ENCODE results near the gene PCNA.
"Not testable (repeated sequence)": the region's sequence is repeated elsewhere in the genome, so short reads cannot be mapped to it uniquely, and the experiment has no call there.

Gene PCNA

DNA sequence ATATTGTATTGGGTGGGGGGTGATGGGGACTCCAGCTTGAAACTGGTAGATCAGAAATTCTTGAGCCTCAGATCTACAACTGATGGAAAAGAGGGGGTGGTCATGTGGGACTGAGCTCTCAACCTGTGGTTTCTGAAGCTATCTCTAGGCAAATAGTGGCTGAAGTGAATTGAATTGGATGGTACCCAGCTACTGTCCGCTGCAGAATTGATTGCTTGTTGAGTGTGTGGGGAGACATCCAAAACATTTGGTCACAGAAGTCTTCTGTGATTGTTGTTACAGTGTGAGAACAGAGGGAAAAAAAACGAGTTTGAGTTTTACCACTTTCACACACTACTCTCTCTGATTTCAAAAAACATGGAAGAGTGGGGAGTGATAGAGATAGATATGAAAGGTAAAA is 21.9 kb upstream of the PCNA start:
- no peak for ATAC-seq
- DNase-seq, result no peak

DNA sequence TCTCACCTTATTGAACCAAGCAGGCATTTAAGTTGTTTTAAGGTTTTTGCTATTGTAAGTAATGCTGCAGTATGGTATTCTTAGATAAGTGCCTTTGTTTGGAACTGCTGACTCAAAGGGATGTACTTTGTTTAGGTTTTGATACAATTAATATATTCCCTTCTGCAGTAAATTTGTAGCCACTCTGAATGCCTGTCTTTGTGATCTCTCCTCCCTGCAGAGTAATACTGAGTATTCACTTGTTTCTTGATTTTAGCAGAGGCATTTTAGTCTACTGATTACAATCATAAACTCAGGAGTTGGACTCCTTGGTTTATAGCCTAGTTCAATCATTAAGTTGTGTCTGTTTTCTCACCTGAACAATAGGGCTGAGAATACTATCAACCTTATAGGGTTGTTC is 20.4 kb upstream of the PCNA start:
- DNase-seq (no peak), ATAC-seq (no peak)

DNA sequence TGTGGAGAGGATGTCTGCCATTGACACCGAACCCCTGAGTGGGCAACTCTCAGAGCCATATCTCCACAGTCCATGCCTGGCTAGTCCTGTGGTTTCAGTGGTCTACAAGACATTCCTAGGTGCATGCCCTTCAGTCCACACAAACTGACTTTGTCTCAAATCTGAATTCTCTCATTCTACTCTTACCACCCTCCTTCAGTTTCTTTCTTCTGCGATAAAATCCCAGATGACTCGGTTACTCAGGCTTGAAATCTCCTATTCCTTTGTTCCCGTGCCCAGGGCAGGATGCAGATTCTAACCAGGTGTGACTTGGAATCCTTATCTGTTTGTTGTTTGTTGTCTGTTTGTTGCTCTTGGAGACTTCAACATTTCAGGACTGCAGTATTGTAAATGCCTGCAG is 16.3 kb upstream of the PCNA start:
- DNase-seq (no peak), ATAC-seq (no peak)

DNA sequence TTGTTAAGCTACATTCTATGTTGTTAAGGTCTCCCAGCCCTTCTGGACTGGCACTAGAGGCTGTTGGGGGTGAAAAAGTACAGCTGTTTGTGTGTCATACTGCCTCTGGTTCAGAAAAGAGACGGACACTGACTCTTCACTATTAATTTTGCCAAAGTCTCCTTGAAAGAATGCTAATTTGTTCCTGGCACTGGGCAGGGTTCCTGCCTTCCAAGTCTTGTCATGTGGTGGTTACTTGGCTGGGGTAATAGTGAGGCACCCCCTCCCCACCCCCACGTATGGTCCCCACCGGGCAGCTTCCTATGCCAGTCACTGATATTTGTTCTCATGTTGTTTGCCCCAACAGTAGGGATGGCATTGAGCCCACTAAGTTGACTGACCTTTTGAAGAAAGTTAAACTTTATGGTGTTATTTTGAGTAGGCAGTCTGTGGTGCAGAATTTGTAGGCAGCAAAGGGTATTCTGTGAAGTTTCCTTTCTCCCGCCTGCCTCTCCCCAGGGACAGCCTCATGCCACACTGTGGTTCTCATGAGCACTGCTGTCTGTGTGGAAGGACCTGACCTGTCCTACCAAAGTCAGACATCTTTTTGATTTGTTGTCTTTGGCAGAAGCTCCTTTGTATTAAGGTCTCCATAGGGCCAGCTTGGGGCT is 15.7 kb upstream of the PCNA start:
- ATAC-seq (peak; percentile 40), DNase-seq (no peak)

DNA sequence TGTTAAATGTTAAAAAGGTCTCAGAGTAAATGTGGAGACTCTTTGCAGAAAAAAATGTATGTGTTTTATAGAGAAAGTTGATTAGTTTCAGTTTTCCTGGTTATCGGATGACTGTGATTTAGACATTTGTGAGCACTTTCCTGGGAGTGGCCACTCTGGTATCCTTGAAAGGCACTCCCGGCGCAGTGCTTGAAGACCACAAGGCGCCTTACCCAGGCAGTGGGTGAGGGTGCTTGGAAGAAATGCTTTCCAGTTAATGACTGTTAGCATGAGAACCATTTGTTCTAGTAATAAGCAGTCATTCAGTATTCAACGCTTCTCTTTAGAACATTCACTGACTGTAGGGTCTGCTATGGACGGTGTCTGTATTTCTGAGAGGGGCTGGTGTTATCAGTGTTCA is 14.2 kb upstream of the PCNA start:
- DNase-seq (no peak), ATAC-seq (no peak)

DNA sequence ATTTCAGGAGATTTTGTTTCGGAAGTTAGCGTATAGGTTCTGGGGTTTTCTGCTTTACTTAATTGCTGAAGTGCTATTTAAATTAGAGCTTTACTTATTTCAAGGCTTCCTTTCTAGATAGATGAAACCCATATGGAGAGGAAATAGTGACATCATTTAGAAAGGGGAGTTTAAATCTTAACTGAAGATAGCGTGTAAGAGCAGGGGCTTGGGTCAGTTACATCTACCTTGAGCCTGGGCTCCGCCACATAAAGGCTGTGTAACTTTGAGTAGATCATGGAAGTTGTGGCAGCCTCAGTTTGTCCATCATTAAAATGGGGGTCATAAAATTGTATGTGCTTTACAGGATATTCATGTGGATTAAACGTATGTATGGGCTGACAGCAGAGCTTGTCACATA is 11.7 kb upstream of the PCNA start:
- no peak for DNase-seq
- no peak for ATAC-seq

DNA sequence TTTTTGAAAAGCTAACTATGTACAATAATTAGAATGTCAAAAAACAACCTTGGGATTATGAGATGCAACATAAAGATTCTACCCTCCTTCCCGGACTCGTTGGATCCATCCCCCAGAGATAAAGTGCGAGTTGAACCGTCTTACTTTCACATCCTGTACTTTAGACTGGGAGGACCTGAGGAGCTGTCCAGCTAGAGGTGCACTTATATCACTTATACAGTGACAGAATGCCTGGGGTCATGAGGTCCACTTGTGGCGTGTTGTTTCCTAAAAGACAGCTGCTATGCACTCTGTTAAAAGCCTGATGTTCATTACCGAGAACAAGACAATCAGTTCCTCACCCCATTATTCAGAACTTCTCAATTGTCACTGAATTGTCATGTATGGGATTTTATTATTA is 9.1 kb upstream of the PCNA start:
- ATAC-seq (no peak), DNase-seq (no peak)

DNA sequence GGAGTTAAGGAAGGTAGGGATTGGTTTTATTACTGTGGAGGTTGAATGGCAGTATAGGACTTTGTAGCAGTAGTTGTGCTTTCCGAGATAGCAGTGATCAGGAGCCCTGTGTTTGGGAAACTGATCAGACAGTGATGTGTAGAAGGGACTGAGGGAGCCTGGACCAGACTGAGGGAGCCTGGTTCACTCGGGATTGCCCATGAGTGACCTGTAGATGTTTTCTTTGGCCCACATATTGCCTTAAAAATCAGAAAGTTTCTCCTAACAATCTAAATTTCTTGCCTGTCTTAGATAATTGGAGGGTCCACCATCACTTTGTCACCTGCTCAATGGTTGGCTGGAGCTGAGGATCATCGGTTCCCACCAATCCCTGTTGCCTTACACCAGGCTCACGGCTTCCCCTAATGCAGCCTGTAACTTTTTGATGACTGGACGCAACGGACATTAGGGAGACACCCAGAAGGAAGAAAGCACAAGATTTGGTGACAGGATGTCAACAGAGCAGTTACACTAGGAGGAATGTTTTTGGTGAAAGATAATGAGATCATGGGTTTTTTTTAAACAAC is 8.2 kb upstream of the PCNA start:
- no peak for DNase-seq
- no peak for ATAC-seq

DNA sequence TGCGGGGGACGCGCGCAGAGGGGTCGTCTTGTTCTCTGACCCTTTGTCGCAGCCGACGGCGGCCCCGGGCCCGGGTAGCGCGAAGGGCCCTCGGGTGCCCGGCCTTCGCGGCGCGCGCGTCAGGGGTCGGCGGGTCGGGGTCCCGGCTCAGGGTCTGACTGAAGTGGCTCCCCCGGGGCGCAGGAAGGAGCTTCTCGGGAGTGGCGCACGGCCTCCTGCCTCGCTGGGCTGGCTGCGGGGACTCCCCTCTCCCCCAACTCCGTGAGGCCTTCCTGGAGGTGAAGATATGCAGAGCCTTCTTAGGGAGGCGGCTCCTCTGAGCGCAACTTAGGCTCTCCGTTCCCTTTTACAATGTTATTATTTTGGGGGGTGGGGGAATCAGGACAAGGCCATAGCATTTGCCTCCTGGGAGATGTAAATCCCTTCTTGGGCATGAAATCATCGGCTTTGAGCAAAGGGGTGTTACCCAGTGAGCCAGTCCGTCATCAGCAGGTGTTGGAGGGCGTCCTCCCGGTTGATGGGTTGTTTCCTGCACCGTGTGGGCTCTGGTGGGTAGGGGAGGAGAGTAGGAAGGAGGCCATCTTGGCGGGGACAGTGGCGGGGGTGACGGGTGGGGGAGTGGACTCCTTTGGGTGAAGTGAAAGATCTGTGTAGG is 7.6 kb upstream of the PCNA start:
- DNase-seq (peak; percentile 75), ATAC-seq (peak; percentile 62)

DNA sequence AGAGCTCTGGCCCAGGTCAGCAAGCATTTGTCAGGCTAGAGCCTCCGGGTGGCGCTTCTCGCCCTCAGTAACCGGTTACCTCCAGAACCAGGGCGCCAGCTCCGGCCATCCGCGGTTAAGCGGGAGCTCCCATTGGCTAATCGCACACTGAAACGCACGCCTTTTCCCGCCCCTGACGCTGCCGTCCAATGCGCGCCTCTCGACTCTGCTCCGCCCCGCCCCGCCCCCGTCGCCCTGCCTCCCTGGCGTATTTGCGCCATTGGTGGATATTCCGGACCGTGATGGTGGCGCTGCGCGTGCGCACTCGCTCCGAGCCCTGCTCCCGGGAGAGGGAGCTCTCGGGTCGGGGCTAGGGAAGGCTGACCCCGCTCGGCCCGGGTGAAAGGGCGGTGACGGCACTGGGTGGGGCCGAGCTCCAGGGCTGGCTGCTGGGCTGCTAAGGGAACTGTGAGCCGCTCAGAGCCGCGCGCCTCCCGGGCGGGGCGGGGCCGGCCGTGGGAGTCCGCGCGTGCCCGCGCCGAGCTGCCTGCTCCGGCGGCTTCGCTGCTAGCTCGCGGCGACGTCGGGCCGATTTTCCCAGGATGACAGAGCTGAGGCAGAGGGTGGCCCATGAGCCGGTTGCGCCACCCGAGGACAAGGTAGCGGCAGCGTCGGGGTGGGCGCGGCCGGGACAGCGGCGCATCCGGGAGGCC is 6.9 kb upstream of the PCNA start, which contains the start of gene CDS2:
CDS2 (plus strand) TSS at position 497 of the 692 bp plus-strand sequence; CDS start at position 582, 85 bp downstream.
- peak; percentile 96 for ATAC-seq
- DNase-seq, result peak; percentile 100

DNA sequence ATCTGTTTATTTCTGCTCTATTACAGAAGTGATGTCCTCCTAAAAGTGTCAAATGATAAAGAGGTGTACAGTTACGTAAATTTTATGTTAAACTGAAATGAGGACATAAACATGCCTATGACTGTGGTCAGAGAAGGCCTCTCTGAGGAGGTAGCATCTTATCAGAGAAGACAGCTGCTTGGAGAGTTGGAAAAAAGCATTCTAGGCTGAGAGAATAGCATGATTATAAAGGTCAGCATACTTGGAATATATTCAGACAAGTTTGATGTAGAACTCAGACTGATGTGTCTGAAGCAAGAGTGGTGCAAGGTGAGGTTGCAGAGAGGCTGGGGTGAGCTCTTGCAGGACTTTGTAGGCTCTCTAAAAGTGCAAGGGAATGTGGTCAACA is 3.1 kb upstream of the PCNA start:
- ATAC-seq (no peak), DNase-seq (no peak)

DNA sequence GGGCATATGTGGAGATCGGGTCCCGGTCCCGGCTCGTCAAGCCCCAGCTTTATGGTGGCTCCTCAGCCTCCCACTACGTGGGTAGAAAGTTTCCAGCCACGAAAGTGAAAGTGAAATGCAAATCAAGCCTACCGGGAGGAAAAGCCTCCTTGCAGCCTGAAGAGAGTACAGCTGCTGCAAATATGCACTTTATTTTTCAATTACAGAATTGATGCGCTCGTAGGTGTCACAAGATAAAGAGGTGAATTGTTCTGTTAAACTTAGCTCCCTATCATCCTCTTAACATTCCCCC is 373 bp upstream of the PCNA start:
- ATAC-seq (no peak), DNase-seq (no peak)

DNA sequence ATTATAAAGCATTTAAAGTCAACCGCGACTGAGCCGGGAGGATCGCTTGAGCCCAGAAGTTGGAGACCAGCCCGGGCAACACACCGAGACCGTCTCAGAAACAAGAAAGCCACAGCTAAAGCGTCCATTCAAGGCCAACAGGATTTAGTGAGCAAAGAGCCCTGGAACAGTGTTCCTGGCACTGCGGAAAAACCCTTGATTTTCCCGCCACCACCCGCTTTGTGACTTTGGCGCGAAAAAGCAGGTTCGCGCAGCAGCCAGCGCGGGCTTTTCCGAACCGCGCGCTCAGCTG is 669 bp downstream of the PCNA start:
- ATAC-seq (no peak), DNase-seq (no peak)

DNA sequence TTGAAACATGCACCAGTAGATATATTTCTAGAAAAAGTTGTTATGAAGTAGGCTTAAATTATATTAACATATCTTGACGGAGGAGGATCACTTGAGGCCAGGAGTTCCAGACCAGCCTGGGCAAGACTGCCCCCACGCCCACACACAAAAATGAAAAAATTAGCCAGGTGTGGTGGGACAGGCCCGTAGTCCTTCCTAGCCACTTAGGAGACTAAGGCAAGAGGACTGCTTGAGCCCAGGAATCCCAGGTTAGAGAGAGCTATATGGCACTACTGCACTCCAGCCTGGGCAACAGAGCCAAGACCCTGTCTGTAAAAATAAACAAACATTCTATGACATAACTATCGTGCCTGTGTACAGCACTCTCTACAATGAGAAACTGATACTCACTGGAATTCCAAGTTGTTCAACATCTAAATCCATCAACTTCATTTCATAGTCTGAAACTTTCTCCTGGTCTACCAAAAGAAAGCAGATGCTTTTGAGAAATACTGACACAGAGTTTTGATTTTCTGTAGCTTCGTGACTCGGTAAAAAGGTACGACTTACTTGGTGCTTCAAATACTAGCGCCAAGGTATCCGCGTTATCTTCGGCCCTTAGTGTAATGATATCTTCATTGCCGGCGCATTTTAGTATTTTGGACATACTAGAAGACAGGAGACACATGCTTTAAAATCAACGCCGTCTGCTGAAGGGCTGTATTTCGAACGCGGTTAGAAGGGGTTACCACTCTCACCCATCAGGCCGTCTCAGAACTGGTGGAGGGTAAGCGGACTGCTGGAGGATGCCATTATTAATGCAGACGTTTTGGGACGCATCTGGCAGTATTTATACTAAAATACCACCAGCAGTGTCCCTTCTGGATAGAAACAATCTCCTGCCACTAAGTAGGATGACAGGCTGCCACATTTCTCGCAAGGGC is 1.3 kb downstream of the PCNA start:
- ATAC-seq (no peak), DNase-seq (peak; percentile 19)

DNA sequence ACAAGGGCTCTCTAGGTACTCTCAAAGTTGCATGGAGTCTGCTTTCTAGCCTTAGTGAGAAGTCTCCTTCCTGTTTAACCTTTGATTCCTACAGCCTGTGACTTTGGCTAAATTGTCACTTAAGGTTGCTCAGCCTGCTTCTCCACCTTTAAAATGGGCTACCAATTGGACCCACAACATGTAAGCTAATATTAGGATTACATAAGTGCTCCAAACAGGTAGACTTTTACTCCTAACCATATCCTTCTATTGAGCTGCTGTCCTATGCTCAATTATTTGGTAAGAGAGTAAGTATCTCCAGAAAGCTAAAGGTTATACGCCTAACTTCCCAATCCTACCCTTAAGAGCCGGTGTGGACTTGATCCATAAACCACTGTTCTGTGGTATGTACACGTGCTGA is 2.9 kb downstream of the PCNA start:
- ATAC-seq (no peak), DNase-seq (no peak)

DNA sequence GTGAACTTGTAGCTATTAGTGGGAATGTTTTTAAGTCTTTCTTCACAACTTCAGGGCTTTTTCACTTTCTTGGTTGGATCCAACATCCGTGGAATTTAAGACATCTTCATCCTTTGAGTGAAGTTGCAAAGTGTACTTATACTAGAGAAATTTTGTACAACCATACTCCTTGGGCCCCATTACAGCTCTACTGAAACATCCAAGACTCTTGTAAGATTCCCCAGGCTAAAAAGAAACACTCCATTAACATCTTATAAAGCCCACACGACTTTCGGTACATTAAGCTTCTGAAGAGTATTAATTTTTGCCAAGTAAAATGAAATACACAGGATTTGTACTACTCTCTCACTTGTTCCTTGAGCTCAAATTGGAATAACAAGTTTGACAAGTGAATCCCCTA is 5.4 kb downstream of the PCNA start:
- no peak for DNase-seq
- ATAC-seq, result no peak

DNA sequence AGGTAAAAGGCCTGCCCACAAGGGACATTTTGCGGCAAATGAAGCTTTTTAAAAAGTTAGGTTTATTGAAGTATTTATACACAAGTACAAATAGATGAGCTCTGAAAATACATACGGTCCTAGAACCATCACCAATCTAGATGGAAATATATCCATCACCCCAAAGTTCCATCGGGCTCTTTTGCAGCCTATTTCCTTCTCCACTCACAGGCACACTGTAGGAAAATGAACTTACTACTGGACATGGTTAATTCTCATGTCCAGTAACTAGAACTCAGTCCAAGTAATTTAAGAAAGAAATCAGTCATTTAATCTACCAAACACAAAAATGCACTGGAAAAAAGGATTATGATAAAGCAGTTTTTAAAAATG is 6.2 kb downstream of the PCNA start:
- DNase-seq (no peak), ATAC-seq (no peak)

DNA sequence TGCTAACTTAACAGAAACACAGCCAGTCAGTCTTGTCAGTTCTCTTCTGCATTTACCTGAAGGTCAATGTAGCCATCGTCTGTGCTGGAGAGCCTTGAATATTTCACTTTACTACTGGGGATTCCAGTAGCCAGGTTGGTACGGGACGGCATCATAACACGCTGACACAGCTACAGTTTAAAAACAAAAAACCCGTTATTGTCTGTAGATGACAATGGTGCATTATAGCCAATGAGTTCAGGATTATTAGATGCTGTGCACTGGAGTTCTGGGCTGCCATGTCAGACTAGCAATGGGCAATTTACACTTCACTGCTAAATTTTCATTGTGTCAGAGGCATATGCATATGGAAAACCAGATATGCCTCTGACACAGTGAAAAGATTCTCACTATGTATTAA is 10.5 kb downstream of the PCNA start:
- no peak for ATAC-seq
- DNase-seq, result no peak

DNA sequence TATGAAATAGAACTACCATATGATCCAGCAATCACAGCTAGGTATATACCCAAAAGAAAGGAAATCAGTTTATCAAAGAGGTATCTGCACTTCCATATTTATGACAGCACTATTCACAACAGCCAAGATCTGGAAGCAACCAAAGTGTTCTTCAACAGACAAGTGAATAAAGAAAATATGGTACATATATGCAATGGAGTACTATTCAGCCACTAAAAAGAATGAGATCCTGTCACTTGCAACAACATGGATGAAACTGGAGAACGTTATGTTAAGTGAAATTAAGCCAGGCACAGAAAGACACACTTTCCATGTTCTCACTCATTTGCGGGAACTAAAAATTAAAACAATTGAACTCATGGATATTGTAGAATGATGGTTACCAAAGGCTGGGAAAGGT is 15.3 kb downstream of the PCNA start:
- no peak for ATAC-seq
- no peak for DNase-seq

DNA sequence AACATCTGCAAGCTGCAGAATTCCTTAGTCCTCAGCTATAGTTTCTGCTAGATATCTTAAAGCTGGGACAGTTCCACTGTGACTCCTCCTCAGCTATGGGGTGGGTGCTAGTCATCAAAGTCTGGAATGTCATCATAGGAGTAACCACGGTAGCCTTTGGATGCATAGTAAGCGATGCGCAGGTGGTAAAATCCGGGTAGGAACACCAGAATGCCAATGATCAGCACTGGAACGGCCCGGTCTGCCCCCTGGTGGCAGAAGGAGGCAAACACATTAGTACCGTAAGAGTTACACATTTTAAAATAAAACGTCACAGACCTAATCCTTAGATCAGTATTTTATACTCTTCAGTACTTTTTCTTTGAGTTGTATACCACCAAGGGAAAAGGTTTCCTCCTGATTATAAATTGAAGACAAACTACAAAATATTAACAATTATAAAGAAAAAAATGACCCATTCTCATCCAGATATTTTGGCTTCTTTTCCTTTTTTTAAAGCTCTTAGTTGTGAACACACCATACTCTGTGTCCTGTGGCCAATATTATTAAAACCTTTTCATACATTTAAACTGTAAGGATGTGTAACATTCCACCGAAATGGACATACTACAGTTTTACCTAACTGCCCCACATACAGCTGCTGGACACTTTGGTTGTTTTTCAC is 18.9 kb downstream of the PCNA start:
- peak; percentile 71 for ATAC-seq
- DNase-seq, result peak; percentile 80

DNA sequence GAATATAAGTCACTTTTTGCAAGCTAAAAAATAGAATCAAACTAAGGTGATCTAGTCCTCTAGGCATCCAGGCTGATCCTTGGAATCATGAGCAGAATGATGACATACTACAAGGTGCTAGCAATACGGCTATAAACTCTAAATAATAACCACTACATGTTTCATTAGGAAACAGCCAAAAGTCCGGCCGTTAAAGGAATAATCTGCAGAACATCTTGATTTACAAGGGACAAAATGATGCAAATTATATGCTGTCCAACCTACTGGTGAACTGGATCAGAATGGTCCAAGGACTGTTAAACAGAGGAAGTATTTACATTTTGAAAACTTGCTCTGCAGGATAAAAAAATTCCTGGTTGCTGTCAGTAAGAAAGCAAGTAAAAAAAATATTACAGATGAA is 19.8 kb downstream of the PCNA start:
- ATAC-seq, DNase-seq: not testable (repeated sequence)

DNA sequence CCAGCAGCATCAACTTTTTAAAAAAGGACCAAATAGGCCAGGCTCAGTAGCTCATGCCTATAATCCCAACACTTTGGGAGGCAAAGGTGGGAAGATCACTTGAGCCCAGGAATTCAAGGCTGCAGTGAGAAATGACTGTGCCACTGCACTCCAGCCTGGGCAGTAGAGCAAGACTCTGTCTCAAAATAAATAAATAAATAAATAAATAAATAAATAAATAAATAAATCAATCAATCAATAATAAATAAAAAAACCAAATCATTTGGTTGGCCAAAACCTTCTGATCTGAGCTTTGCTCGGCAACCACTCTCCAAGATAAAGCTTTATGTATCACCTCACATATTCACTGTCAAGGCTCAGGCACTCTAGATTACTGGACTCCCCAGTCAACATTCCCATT is 20.7 kb downstream of the PCNA start:
- DNase-seq, ATAC-seq: not testable (repeated sequence)
